Chondrocyte (in vitro differentiated cells): ENCODE data around the gene ACOXL. TPM values are rescaled to one million over a fixed set of nuclear protein-coding genes. Genes with fewer than 3 reads are reported as not detected.

Source experiments
- DNase-seq: peaks from one replicate; pipeline ENCODE4 v3.0.0; 2021; ENCODE audit warnings: mixed read lengths, low spot score
- H3K27ac Mint-ChIP-seq: one replicate; pipeline ENCODE4 v1.8.0; 2021; ENCODE audit warnings: mild to moderate bottlenecking, moderate library complexity, mixed read lengths; ENCODE audit not compliant: unreplicated experiment
- H3K27me3 Mint-ChIP-seq: 2 replicates; pipeline ENCODE4 v1.8.0; 2021; ENCODE audit warnings: low read depth, mixed read lengths
- H3K36me3 Mint-ChIP-seq: 2 replicates; pipeline ENCODE4 v1.8.0; 2021; ENCODE audit warnings: low read depth, mixed read lengths
- H3K4me1 Mint-ChIP-seq: 2 replicates; pipeline ENCODE4 v1.8.0; 2021; ENCODE audit warnings: low read depth, mild to moderate bottlenecking, mixed read lengths
- H3K4me3 Mint-ChIP-seq: one replicate; pipeline ENCODE4 v1.8.0; 2021; ENCODE audit warnings: mild to moderate bottlenecking, moderate library complexity, mixed read lengths; ENCODE audit not compliant: unreplicated experiment
- H3K9me3 Mint-ChIP-seq: 2 replicates; pipeline ENCODE4 v1.8.0; 2021; ENCODE audit warnings: low read depth, mixed read lengths
- total RNA-seq: library from RNA; stranded (reverse); gene quantifications from 3 replicates; pipeline ENCODE4 v1.2.1, GENCODE V29; 2021
- TF ChIP-seq, protein P1 (sequence below): fragments of 200-600 bp; sonication (generic); IDR thresholded peaks from 2 replicates; pipeline ENCODE4 v1.5.0; 2021; ENCODE audit warnings: antibody characterized with exemption, mild to moderate bottlenecking, moderate library complexity

The ACOXL gene
- total RNA-seq, 1 donor from 2014 or later: not detected

- Mint-ChIP-seq H3K27me3 (peaks cover 50% of the 10 kb centered on the region), H3K27ac (no peak overlapping the region), H3K4me1 (no peaks in the 10 kb centered on the region), H3K9me3 (peaks cover 11% of the 10 kb centered on the region), H3K36me3 (peaks cover 4% of the 10 kb centered on the region), H3K4me3 (no peak overlapping the region)
- TF ChIP-seq, protein P1, sequence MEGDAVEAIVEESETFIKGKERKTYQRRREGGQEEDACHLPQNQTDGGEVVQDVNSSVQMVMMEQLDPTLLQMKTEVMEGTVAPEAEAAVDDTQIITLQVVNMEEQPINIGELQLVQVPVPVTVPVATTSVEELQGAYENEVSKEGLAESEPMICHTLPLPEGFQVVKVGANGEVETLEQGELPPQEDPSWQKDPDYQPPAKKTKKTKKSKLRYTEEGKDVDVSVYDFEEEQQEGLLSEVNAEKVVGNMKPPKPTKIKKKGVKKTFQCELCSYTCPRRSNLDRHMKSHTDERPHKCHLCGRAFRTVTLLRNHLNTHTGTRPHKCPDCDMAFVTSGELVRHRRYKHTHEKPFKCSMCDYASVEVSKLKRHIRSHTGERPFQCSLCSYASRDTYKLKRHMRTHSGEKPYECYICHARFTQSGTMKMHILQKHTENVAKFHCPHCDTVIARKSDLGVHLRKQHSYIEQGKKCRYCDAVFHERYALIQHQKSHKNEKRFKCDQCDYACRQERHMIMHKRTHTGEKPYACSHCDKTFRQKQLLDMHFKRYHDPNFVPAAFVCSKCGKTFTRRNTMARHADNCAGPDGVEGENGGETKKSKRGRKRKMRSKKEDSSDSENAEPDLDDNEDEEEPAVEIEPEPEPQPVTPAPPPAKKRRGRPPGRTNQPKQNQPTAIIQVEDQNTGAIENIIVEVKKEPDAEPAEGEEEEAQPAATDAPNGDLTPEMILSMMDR: no peak
- DNase-seq: no peak
Measured at GRCh38 chr2:110804433-110804832, 72.1 kb downstream of the ACOXL start.

- DNase-seq: no peak
- Mint-ChIP-seq H3K36me3 (peaks cover 4% of the 10 kb centered on the region), H3K27me3 (peaks cover 48% of the 10 kb centered on the region), H3K27ac (no peak overlapping the region), H3K9me3 (peaks cover 8% of the 10 kb centered on the region), H3K4me1 (no peaks in the 10 kb centered on the region), H3K4me3 (no peak overlapping the region)
- TF ChIP-seq, protein P1: no peak
Measured at GRCh38 chr2:110804915-110805314, 72.5 kb downstream of the ACOXL start.

- TF ChIP-seq, protein P1: no peak
- no peak for DNase-seq
Measured at GRCh38 chr2:110805894-110806452, 73.6 kb downstream of the ACOXL start.

DNA sequence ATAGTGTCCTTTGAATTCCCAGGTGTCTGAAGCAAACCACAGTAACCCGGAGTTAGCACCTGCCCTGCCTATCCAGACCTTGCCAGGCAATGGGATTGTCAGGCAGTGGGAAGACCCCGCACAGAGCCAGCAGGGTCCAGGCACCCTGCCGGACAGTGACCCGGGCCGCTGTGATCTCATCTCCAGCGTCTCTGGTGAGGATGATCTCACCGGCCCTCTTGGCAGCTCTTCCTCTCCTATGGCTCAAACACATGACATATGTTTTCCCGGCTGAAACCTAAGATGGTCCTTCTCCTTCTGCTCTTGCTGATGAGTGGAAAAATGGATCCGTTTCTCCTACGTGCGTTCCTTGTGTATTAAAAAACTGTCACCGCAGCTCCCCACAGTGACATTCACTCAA, 75.1 kb downstream of the ACOXL start:
- Mint-ChIP-seq H3K27ac (no peak overlapping the region), H3K4me1 (peaks cover 3% of the 10 kb centered on the region), H3K36me3 (peaks cover 4% of the 10 kb centered on the region), H3K9me3 (peaks cover 8% of the 10 kb centered on the region), H3K4me3 (no peak overlapping the region), H3K27me3 (peaks cover 28% of the 10 kb centered on the region)
- TF ChIP-seq, protein P1: no peak
- no peak for DNase-seq

More at GRCh38 chr2:110805894-110806452, 73.6 kb downstream of the ACOXL start:
- peaks cover 8% of the 10 kb centered on the region for H3K9me3 Mint-ChIP-seq
- peaks cover 4% of the 10 kb centered on the region for H3K36me3 Mint-ChIP-seq
- no peak overlapping the region for H3K27ac Mint-ChIP-seq
- peaks cover 40% of the 10 kb centered on the region for H3K27me3 Mint-ChIP-seq
- no peaks in the 10 kb centered on the region for H3K4me1 Mint-ChIP-seq
- no peak overlapping the region for H3K4me3 Mint-ChIP-seq

- H3K4me1 Mint-ChIP-seq: peaks cover 3% of the 10 kb centered on the region
- DNase-seq: no peak
- H3K9me3 Mint-ChIP-seq: no peaks in the 10 kb centered on the region
- H3K36me3 Mint-ChIP-seq: no peaks in the 10 kb centered on the region
- no peak overlapping the region for H3K27ac Mint-ChIP-seq
- TF ChIP-seq, protein P1: no peak
- H3K27me3 Mint-ChIP-seq: peaks cover 15% of the 10 kb centered on the region
- H3K4me3 Mint-ChIP-seq: no peak overlapping the region
Measured at GRCh38 chr2:110810404-110810803, 78.0 kb downstream of the ACOXL start.
